GM19467 (cell line): ENCODE results near the gene MBP.

Source experiments
- ATAC-seq: cut with Tn5 transposase; IDR thresholded peaks from one replicate; pipeline ENCODE4 v1.9.1; 2021; ENCODE audit warnings: mild to moderate bottlenecking, moderate library complexity; ENCODE audit not compliant: unreplicated experiment

The MBP gene

GRCh38 chr18:77116201-77117080 is 16.1 kb downstream of the MBP start:
- ATAC-seq, result no peak

GRCh38 chr18:77115192-77115953 is 17.2 kb downstream of the MBP start:
- no peak for ATAC-seq

DNA sequence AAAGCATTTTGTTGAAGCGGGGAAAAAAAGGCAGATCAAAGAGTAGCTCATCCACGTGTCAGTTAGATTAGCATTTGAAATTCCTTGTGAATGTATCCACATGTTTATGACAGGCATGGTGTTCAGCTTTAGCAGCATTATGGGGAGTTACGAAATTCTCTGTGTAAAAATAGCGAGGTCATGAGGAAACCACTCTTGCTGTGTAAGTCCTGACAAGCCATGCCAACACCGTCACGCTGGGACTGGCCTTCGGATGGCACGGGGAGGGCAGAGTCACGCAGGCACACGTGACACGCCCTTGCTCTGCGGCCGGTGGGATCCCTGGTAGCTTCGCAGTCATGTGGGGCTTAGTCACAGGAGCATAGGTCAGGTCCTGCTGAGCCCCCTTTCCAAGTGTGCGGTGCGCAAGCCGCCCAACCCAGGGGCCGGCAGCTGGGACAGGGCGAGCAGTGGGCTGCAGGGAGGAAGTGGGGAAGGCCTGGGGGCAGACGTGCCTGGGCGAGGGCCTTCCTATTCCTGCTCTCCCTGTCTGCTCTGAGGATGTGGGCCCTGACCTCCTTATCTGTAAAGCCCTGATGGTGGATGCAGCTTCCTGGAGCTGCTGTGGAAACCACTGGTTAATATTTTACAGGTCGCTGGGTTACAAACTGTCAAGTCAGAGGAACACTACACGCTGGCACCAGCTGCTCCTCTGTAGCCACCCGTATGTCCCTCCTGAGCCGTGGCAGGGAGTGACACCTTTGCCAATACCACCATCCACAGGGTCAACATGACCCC is 18.0 kb downstream of the MBP start:
- ATAC-seq, result peak; percentile 88

- no peak for ATAC-seq
Observed at GRCh38 chr18:77114152-77114414, 18.5 kb downstream of the MBP start.

DNA sequence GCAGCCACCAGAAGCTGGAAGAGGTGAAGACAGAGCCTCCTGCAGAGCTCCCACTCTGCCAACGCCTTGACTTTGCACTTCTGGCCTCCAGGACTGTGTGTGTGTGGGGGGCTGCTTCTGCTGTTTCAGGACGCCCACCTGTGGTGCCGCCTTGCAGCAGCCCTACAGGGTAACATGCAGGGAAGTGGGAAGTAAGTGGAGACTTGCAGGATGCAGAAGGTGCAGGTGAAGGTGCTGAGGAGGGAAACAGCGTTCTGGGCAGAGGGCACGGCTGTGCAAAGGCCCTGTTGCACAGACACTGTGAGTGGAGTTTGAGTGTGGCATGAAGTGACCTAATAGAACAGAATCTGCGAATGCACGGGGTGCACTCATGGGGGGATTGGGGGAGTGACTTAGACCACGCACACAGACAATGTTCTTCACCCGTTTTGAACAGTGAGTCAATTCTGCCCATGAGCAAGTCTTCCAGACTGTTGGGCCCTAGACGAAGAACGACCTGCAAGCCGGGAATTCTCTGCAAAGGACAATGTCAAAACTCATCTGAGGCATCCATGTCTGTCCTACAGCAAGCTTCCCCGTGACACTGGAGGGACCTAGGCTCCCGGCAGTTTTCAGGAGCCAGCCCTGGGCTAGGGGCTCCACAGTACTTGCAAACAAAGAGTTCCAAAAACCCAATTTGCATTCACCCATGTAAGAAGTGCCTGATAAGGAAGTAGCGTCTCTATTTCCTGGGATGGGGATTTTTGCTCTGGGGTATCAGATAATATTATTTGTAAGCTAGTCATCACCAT is 19.0 kb downstream of the MBP start:
- no peak for ATAC-seq

DNA sequence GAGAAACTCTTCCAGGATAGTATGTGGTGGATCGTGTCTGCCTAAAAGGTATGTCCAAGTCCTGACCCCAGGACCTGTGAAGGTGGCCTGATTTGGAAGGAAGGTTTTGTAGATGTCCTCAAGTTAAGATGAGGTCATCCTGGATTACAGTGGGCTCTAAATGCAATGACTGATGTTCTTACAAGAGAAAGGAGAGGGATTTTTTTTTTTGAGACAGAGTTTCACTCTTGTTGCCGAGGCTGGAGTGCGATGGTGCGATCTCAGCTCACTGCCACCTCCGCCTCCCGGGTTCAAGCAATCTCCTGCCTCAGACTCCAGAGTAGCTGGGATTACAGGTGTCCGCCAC is 19.9 kb downstream of the MBP start:
- ATAC-seq, result no peak

- no peak for ATAC-seq
Observed at GRCh38 chr18:77111951-77112746, 20.4 kb downstream of the MBP start.

- ATAC-seq, result no peak
Observed at GRCh38 chr18:77111449-77111848, 21.1 kb downstream of the MBP start.

DNA sequence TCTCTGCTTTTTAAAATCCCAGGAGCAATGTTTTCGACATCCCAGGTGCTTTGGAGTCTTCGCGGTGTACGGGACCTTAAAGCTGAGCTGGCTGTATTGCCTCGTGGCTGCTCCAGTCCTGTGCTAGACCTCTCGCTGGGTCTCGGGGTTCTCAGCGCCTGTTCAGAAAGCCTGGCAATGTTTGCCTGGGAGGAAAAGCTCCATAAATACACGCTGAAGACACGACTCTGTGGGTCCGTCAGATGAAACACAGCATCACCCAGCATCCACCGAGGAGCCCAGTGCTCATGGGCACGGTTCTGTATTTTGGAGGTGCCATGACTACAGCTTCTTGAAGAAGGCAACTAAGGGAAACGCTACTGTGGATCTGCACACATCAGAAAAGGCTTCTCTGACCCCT is 21.6 kb downstream of the MBP start:
- ATAC-seq, result no peak

- no peak for ATAC-seq
Observed at GRCh38 chr18:77110400-77110799, 22.2 kb downstream of the MBP start.

DNA sequence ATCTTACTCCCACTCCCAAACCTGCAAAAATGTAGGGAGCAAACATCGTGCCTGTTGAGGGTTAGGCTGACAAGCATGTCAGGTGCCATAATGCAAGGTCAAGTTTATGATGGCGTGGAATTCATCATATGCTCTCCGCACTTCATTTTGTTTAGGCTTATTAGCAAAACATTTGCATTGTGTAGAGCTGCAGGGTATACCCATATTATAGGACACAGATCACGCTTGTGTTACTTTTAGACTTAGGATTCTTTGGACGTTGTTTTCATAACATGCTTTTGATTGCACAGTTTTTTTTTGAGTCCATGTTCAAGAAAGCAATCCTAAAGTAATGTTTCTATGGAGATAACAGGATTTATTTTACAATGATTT is 22.9 kb downstream of the MBP start:
- no peak for ATAC-seq

GRCh38 chr18:77108821-77109647 is 23.5 kb downstream of the MBP start:
- ATAC-seq, result no peak

- ATAC-seq, result peak; percentile 49
Observed at GRCh38 chr18:77108001-77108692, 24.4 kb downstream of the MBP start.

DNA sequence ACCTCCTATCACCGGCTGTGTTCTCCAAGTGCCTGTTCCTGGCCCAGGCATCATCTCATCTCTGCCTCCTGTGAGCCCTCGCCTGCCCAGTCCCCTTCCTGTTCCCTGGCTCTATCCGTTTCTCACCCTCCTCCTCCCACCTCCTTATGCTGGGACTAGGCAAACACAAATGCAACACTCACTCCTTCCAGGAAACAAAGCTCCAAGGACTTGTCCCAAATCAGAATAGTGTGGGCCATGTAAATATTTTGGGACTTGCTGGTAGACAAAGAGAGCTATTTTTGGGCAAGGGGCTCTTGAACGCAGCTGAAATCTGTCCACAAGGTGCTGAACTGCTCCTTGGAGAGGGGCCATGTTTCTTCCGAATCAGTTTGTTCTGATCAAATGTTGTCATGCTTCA is 25.3 kb downstream of the MBP start:
- no peak for ATAC-seq

GRCh38 chr18:77106331-77106730 is 26.3 kb downstream of the MBP start:
- ATAC-seq, result no peak

- ATAC-seq, result no peak
Observed at GRCh38 chr18:77105680-77106079, 26.9 kb downstream of the MBP start.

DNA sequence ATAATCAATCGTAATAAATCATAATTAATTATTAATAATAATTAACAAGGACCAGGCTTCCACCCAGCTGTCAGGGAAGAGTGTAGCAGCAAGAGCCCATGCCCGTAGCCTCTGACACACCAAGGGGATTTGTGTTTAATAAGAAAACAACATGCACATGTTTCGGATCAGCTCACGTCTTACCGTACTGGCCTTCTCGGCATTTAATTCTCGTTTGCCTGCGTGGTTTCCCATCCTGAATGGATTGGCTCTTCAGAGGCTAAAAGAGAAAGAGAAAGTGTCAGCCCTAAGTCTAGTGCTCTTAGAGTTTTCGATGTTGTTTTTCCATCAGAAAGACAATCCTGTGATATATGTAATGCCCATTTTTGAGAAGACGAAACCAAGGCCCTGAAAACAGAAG is 27.6 kb downstream of the MBP start:
- no peak for ATAC-seq

- no peak for ATAC-seq
Observed at GRCh38 chr18:77103991-77104531, 28.5 kb downstream of the MBP start.
